Endothelial cell (in vitro differentiated cells): Measurements from ENCODE around the gene MAGI1. TPM values are rescaled to one million over a fixed set of nuclear protein-coding genes. Genes with fewer than 3 reads are reported as not detected.

Experiments
- DNase-seq: peaks from one replicate; pipeline ENCODE4 v3.0.0; 2021; ENCODE audit warnings: low spot score
- H3K27ac Mint-ChIP-seq: one replicate; pipeline ENCODE4 v1.8.0; 2021; ENCODE audit warnings: mixed read lengths, inconsistent platforms; ENCODE audit not compliant: unreplicated experiment
- H3K27me3 Mint-ChIP-seq: one replicate; pipeline ENCODE4 v1.8.0; 2021; ENCODE audit warnings: mild to moderate bottlenecking, moderate library complexity, mixed read lengths, inconsistent platforms; ENCODE audit not compliant: unreplicated experiment
- H3K36me3 Mint-ChIP-seq: one replicate; pipeline ENCODE4 v1.8.0; 2021; ENCODE audit warnings: mild to moderate bottlenecking, low read depth, mixed read lengths, inconsistent platforms; ENCODE audit not compliant: unreplicated experiment
- H3K4me1 Mint-ChIP-seq: one replicate; pipeline ENCODE4 v1.8.0; 2021; ENCODE audit warnings: mild to moderate bottlenecking, mixed read lengths, inconsistent platforms; ENCODE audit not compliant: unreplicated experiment
- H3K4me3 Mint-ChIP-seq: one replicate; pipeline ENCODE4 v1.8.0; 2021; ENCODE audit warnings: mild to moderate bottlenecking, mixed read lengths, inconsistent platforms; ENCODE audit not compliant: unreplicated experiment
- H3K9me3 Mint-ChIP-seq: one replicate; pipeline ENCODE4 v1.8.0; 2021; ENCODE audit warnings: mixed read lengths, inconsistent platforms; ENCODE audit not compliant: unreplicated experiment
- CTCF ChIP-seq: fragments of 200-600 bp; sonication (generic); IDR thresholded peaks from one replicate; pipeline ENCODE4 v1.5.0; 2021; ENCODE audit warnings: antibody characterized with exemption; ENCODE audit not compliant: unreplicated experiment
- total RNA-seq: library from RNA; stranded (reverse); fragmentation: NEBNext Ultra II Directional; extraction: Animal tissue kit (Norgen Biotek cat#: 25700); gene quantifications from one replicate; pipeline ENCODE4 v1.2.1, GENCODE V29; 2021; ENCODE audit not compliant: unreplicated experiment

The MAGI1 gene
- total RNA-seq, 1 donor from 2014 or later, result 33.8 TPM

- H3K9me3 Mint-ChIP-seq, result no peaks in the 10 kb centered on the region
- H3K36me3 Mint-ChIP-seq, result no peaks in the 10 kb centered on the region
- H3K27me3 Mint-ChIP-seq, result peaks cover 1% of the 10 kb centered on the region
- TF ChIP-seq CTCF, result no peak
- peaks cover 19% of the 10 kb centered on the region for H3K4me1 Mint-ChIP-seq
- no peak for DNase-seq
- H3K4me3 Mint-ChIP-seq, result no peak overlapping the region
- no peak overlapping the region for H3K27ac Mint-ChIP-seq
Measured at GRCh38 chr3:66033241-66034138, 5.2 kb downstream of the MAGI1 start.

- Mint-ChIP-seq H3K9me3 (no peaks in the 10 kb centered on the region), H3K27ac (no peak overlapping the region), H3K4me1 (peaks cover 10% of the 10 kb centered on the region), H3K36me3 (no peaks in the 10 kb centered on the region), H3K27me3 (peaks cover 1% of the 10 kb centered on the region), H3K4me3 (no peak overlapping the region)
- no peak for DNase-seq
- TF ChIP-seq CTCF, result no peak
Measured at GRCh38 chr3:66031102-66031698, 7.5 kb downstream of the MAGI1 start.

- H3K36me3 Mint-ChIP-seq, result no peaks in the 10 kb centered on the region
- no peak for DNase-seq
- H3K4me3 Mint-ChIP-seq, result no peak overlapping the region
- H3K27me3 Mint-ChIP-seq, result no peaks in the 10 kb centered on the region
- H3K9me3 Mint-ChIP-seq, result no peaks in the 10 kb centered on the region
- no peaks in the 10 kb centered on the region for H3K4me1 Mint-ChIP-seq
- no peak for TF ChIP-seq CTCF
- no peak overlapping the region for H3K27ac Mint-ChIP-seq
Measured at GRCh38 chr3:66029443-66029842, 9.3 kb downstream of the MAGI1 start.

- DNase-seq, result no peak
Measured at GRCh38 chr3:66029014-66029413, 9.7 kb downstream of the MAGI1 start.

More at GRCh38 chr3:66029014-66029413, 9.7 kb downstream of the MAGI1 start:
- H3K36me3 Mint-ChIP-seq, result no peaks in the 10 kb centered on the region
- no peaks in the 10 kb centered on the region for H3K27me3 Mint-ChIP-seq
- H3K9me3 Mint-ChIP-seq, result no peaks in the 10 kb centered on the region
- no peak for TF ChIP-seq CTCF
- no peak overlapping the region for H3K27ac Mint-ChIP-seq
- H3K4me1 Mint-ChIP-seq, result no peaks in the 10 kb centered on the region
- H3K4me3 Mint-ChIP-seq, result no peak overlapping the region
